ENCODE measurements around the gene USHBP1. TPM values are rescaled to one million over a fixed set of nuclear protein-coding genes. Genes with fewer than 3 reads are reported as not detected.

USHBP1 gene
- total RNA-seq, 1 donor from 2014 or later = 0.07 TPM

DNA sequence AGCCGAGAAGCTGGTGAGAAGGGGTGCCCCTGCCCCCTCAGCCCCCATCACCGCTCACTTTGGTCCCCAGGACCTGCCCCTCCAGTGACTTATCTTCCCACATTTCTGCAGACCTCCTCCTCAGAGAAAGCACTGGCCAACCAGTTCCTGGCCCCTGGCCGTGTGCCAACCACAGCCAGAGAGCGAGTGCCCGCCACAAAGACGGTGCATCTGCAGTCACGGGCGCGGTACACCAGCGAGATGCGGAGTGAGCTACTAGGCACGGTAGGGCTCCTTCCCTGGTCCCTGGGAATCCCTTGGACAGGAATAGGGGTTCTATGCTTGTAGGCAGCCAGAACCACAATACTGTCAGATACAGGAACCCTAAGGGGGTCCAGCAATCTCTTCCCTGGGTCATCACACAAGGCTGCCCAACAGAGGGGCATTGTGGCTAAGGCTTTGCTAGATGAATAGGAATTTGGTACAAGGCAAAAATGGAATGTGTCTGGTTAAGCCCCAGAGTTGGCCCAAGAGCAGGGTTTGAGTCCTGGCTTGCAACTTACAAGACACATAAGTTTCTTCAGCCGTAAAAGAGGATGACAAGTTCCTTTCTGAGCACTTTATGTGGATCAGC is 48.4 kb downstream of the USHBP1 start:
- peak overlapping the region; percentile 84 for H3K4me3 Mint-ChIP-seq (ENCODE audit: low read depth)
- H3K27me3 Mint-ChIP-seq (ENCODE audit: low read depth) = no peaks in the 10 kb centered on the region
- H3K9me3 Mint-ChIP-seq = no peaks in the 10 kb centered on the region
- H3K36me3 Mint-ChIP-seq (ENCODE audit: low read depth) = peaks cover 50% of the 10 kb centered on the region
- intact Hi-C loops (cut with micrococcal nuclease) = no loop called here
- DNase-seq (ENCODE audit: low spot score) = no peak
- peak overlapping the region; percentile 96 for H3K27ac Mint-ChIP-seq
- H3K4me1 Mint-ChIP-seq (ENCODE audit: low read depth) = peaks cover 5% of the 10 kb centered on the region

DNA sequence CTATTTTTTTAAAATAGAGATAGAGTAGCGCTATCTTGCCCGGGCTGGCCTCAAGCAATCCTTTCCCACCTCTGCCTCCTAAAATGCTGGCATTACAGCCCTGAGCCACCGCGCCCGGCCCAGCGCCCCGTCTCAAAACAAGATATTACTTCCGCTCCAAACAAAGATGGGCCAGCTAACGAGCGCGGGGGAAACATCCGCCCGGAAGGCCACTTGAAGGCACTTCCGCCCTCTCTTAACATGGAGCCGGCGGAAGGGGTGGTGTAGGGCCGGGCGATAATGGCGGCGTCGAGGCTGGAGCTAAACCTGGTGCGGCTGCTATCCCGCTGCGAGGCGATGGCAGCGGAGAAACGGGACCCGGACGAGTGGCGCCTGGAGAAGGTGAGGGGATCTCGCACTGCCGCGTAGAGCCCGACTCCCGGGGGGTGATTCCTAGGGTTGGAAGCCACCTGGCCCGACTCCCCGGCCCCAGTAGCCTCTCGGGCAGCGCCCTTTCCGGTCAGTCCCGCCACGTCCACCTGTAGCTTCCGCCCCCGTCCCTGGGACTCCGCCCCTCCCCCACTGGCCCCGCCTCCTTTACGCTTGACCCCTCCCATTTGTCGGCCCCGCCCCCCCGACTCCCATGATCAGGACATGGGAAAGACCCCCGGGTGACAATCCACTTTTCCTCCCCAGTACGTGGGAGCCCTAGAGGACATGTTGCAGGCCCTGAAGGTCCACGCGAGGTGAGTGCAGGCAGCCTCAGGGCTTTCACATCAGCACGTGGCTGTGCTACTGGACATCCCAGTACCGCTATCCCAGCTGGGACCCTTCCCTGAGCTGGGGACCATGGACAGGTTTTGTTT is 49.2 kb downstream of the USHBP1 start, which contains the start of gene USE1:
TSS of gene USE1 (plus strand) at position 231 of the 845 bp plus-strand sequence. CDS start at position 280, 49 bp downstream.
- Mint-ChIP-seq H3K27ac (peak within 1 kb of the TSS; percentile 96), H3K27me3 (ENCODE audit: low read depth) (no peaks in the 10 kb centered on the region), H3K4me3 (ENCODE audit: low read depth) (peak within 1 kb of the TSS; percentile 84), H3K36me3 (ENCODE audit: low read depth) (peaks cover 55% of the 10 kb centered on the region), H3K9me3 (no peaks in the 10 kb centered on the region), H3K4me1 (ENCODE audit: low read depth) (peaks cover 5% of the 10 kb centered on the region)
- intact Hi-C loops (cut with micrococcal nuclease) = loop anchor here (1.0 kb wide), 2 partner anchors 11 to 90 kb away; partner anchors contain the start of gene OCEL1
- peak; percentile 84 for DNase-seq (ENCODE audit: low spot score)

DNA sequence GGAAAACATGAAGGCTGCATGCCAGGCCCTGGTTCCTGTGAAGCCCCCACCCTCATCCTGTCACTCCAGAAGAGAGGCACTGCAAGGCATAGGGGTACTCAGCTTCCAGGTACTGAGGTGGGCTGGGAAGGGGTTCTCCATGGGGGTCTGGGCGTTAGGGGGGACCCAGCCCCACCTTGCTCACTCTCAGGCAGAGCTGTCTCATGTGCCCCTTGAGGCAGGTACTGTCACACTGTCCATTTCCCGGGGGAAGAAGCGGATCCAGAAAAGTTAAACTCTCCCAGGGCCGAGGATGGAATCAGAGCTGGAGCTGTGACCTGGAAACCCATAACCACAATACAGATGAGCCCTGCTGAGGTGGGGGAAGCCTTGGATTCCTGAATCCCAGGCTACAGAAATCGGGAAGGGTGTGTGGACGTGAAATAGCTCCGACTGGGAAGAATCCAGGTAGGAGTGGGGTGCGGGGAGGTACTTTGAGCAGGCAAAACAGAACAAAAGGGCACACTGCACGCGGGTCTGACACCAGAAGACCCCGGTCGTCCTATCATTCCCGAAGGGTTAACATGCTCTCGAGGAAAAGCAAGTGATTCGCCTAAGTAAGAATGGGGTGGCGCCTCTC is 49.9 kb downstream of the USHBP1 start:
- Mint-ChIP-seq H3K4me3 (ENCODE audit: low read depth) (peak overlapping the region; percentile 84), H3K4me1 (ENCODE audit: low read depth) (peaks cover 8% of the 10 kb centered on the region), H3K9me3 (no peaks in the 10 kb centered on the region), H3K36me3 (ENCODE audit: low read depth) (peaks cover 61% of the 10 kb centered on the region), H3K27me3 (ENCODE audit: low read depth) (no peaks in the 10 kb centered on the region), H3K27ac (peak overlapping the region; percentile 96)
- DNase-seq (ENCODE audit: low spot score) = no peak
- intact Hi-C loops (cut with micrococcal nuclease) = loop anchor here (1.0 kb wide), 2 partner anchors 12 to 89 kb away; partner anchors contain the start of gene OCEL1

DNA sequence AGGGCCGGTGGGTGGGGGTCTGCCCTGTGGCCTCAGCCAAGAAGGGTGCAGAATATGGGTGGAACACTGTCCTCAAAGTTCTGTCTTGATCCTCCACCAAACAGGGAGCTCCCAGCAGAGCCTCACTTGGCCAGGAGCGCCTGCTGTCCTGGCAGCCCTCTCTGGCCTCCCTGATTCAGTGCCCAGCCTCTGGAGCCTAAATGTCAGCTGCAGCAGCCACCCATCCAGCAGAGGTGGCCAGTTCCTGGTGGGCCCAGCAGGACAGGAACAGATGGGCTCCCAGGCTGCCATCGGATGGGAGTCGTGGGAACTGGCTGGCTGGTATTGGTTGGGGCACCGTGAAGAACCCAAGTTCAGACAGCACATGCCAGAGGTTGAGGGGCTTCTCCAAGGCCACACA is 51.2 kb downstream of the USHBP1 start:
- intact Hi-C loops (cut with micrococcal nuclease) = no loop called here
- no peak overlapping the region for H3K27ac Mint-ChIP-seq
- no peaks in the 10 kb centered on the region for H3K9me3 Mint-ChIP-seq
- peaks cover 15% of the 10 kb centered on the region for H3K4me1 Mint-ChIP-seq (ENCODE audit: low read depth)
- H3K4me3 Mint-ChIP-seq (ENCODE audit: low read depth) = no peak overlapping the region
- peaks cover 65% of the 10 kb centered on the region for H3K36me3 Mint-ChIP-seq (ENCODE audit: low read depth)
- H3K27me3 Mint-ChIP-seq (ENCODE audit: low read depth) = no peaks in the 10 kb centered on the region
- DNase-seq (ENCODE audit: low spot score) = no peak

DNA sequence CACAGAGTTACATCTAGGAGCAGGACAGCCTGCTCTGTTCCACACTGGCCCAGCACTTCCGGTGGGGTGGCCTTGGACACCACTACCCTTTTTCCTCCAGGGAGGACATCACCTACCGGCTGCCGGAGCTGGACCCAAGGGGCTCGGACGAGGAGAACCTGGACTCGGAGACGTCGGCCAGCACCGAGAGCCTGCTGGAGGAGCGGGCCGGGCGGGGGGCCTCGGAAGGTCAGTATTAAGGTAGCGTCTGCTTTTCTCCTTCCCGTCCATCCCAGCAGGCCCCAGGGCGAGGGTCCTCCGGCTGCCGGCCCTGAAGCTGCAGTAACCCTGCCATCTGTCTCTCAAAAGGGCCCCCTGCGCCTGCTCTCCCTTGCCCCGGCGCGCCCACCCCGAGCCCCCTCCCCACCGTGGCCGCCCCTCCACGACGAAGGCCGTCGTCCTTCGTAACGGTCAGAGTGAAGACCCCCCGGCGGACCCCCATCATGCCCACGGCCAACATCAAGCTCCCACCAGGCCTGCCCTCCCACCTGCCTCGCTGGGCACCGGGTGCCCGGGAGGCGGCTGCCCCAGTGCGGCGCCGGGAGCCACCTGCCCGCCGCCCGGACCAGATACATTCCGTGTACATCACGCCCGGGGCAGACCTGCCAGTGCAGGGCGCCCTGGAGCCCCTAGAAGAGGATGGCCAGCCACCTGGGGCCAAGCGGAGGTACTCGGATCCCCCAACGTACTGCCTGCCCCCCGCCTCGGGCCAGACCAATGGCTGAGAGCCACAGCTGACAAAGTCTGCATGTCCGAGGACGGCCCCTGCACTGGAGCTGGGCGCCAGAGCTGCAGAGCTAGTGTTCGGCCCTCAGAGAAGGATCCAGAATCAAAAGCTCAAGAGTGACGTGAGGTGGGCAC is 52.7 kb downstream of the USHBP1 start:
- intact Hi-C loops (cut with micrococcal nuclease) = no loop called here
- H3K9me3 Mint-ChIP-seq = no peaks in the 10 kb centered on the region
- peaks cover 56% of the 10 kb centered on the region for H3K36me3 Mint-ChIP-seq (ENCODE audit: low read depth)
- H3K27me3 Mint-ChIP-seq (ENCODE audit: low read depth) = no peaks in the 10 kb centered on the region
- DNase-seq (ENCODE audit: low spot score) = no peak
- H3K4me3 Mint-ChIP-seq (ENCODE audit: low read depth) = no peak overlapping the region
- peaks cover 15% of the 10 kb centered on the region for H3K4me1 Mint-ChIP-seq (ENCODE audit: low read depth)
- no peak overlapping the region for H3K27ac Mint-ChIP-seq

DNA sequence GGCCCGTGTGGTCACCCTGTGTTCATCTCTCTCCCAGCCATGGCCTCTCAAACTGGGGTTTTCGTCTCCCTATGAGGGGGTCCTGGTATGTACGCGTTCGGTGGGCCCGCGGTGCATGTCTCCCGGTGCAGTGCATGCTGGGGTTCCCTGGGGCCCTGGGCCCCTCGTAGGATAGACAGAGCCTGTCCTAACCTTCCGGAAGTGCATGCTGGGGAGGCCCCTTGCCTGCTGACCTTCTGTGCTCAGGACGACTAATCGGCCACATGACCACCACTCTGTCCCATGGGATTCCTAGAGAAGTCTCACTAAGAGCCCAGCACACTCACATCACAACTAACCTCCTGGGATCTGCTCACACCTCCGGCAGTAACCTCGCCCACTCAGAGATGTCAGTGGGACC is 54.2 kb downstream of the USHBP1 start:
- Mint-ChIP-seq H3K4me3 (ENCODE audit: low read depth) (no peak overlapping the region), H3K27me3 (ENCODE audit: low read depth) (no peaks in the 10 kb centered on the region), H3K27ac (no peak overlapping the region), H3K36me3 (ENCODE audit: low read depth) (peaks cover 52% of the 10 kb centered on the region), H3K4me1 (ENCODE audit: low read depth) (peaks cover 14% of the 10 kb centered on the region), H3K9me3 (no peaks in the 10 kb centered on the region)
- intact Hi-C loops (cut with micrococcal nuclease) = no loop called here
- DNase-seq (ENCODE audit: low spot score) = no peak

DNA sequence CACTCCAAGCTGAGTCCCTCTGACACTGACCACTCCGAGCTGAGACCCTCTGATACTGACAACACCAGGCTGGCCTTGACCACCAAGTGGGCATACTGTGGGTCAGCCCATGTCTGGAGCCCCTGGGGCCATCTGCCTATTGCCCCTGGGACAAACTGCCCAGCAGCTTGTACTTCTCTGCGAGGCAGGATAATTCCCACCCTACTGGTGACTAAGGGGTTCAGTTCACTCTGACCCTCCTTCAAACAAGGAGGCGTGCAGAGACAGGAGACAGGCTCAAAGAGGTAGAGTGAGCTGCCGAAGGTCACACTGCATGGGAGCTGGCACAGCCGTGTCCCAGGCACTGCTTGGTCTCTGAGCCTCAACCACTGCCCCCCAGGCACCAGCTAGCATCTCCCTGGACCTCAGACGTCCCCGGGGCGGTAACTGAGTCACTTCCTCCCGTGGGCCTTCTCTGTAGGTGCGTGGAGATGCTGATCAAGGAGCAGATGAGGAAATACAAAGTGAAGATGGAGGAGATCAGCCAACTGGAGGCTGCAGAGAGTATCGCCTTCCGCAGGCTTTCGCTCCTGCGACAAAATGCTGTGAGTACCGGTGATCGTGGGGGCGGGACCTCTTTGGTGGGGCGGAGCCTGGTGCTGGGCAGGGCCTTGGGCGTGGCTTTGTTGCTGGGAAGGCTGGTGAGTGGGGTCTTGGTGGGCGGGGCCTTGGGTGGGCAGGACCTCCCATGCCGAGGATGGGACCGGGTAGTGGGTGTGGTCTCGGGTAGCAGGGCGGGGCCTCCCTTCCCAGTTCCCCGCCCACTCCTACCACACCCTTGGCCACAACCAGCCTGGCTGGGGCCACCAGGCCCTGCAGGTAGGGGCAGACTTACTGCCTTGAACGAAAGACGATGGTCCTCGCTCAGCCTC is 55.2 kb downstream of the USHBP1 start:
- intact Hi-C loops (cut with micrococcal nuclease) = no loop called here
- no peaks in the 10 kb centered on the region for H3K9me3 Mint-ChIP-seq
- DNase-seq (ENCODE audit: low spot score) = peak; percentile 31
- peaks cover 11% of the 10 kb centered on the region for H3K4me1 Mint-ChIP-seq (ENCODE audit: low read depth)
- peaks cover 56% of the 10 kb centered on the region for H3K36me3 Mint-ChIP-seq (ENCODE audit: low read depth)
- H3K27ac Mint-ChIP-seq = peak overlapping the region; percentile 78
- H3K4me3 Mint-ChIP-seq (ENCODE audit: low read depth) = no peak overlapping the region
- no peaks in the 10 kb centered on the region for H3K27me3 Mint-ChIP-seq (ENCODE audit: low read depth)

DNA sequence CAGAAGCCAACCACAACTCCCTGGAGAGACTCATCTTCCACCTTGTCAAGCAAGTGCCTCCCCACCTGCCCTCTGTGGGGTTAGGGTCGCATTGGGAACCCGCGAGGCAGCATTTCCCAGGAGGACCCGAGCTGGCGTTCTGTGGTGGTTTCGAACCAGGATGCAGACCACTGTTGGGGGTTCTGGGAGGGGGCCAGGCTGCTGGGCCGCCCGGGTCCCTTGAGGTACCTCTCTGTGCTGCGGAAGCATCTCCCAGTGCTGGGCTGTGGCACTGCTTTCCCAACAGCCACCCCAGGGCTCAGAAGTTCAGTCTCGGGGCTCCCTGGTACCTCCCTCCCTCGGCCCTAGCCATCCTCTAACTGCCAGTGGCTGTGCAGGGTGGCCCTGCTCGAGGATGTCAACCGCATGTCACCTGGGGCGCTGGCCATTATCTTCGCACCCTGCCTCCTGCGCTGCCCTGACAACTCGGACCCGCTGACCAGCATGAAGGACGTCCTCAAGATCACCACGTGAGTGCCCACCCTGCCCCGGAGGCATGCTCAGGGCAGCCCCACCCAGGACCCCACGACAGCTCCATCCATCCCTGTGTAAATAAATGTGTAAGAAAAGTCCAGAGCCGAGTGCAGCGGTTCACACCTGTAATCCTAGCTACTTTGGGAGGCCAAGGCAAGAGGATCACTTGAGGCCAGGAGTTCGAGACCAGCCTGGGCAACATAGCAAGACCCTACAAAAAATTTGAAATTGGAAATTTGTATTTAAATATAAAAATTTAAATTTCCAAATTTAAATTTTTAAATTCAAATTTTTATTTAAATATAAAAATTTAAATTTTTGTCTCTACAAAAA is 57.6 kb downstream of the USHBP1 start:
- DNase-seq (ENCODE audit: low spot score) = no peak
- intact Hi-C loops (cut with micrococcal nuclease) = no loop called here
- H3K27ac Mint-ChIP-seq = no peak overlapping the region
- no peak overlapping the region for H3K4me3 Mint-ChIP-seq (ENCODE audit: low read depth)
- H3K36me3 Mint-ChIP-seq (ENCODE audit: low read depth) = peaks cover 66% of the 10 kb centered on the region
- no peaks in the 10 kb centered on the region for H3K27me3 Mint-ChIP-seq (ENCODE audit: low read depth)
- no peaks in the 10 kb centered on the region for H3K9me3 Mint-ChIP-seq
- H3K4me1 Mint-ChIP-seq (ENCODE audit: low read depth) = peaks cover 11% of the 10 kb centered on the region

DNA sequence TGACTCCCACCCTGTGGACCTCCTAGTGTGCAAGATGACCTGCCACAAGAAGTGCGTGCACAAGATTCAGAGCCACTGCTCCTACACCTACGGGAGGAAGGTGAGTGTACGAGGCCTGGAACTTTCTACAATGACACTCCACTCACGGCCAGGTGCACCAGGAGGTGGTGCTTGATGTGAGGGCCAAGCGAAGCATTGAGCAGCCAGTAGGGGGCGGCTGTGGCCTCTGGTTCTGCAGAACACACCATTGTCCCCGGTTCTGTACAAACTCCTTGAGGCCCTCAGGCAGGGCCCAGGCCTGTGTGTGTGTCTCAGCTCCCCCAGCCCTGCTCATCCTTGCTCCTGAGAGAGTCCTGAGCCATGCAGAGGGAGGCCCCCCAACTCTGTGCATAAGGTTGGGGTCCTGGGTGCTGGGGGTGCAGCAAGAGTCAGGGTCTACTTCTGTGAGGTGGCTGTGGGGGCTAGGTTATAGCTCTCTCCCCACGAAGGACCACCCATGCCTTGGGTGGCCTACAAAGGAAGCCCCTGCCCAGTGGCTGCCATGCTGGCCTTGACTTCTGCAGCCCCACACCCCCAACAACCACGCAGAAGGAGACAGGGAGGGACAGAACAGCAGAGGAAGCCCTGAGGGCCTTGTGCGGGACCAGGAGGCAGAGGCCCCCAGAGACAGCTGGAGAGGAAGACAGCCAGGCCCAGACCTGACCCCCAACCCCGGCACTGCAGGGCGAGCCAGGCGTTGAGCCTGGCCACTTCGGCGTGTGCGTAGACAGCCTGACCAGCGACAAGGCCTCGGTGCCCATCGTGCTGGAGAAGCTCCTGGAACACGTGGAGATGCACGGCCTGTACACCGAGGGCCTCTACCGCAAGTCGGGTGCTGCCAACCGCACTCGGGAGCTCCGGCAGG is 59.1 kb downstream of the USHBP1 start:
- intact Hi-C loops (cut with micrococcal nuclease) = no loop called here
- peak; percentile 40 for DNase-seq (ENCODE audit: low spot score)
- Mint-ChIP-seq H3K4me3 (ENCODE audit: low read depth) (no peak overlapping the region), H3K9me3 (no peaks in the 10 kb centered on the region), H3K27me3 (ENCODE audit: low read depth) (no peaks in the 10 kb centered on the region), H3K4me1 (ENCODE audit: low read depth) (peaks cover 11% of the 10 kb centered on the region), H3K36me3 (ENCODE audit: low read depth) (peaks cover 73% of the 10 kb centered on the region), H3K27ac (no peak overlapping the region)

DNA sequence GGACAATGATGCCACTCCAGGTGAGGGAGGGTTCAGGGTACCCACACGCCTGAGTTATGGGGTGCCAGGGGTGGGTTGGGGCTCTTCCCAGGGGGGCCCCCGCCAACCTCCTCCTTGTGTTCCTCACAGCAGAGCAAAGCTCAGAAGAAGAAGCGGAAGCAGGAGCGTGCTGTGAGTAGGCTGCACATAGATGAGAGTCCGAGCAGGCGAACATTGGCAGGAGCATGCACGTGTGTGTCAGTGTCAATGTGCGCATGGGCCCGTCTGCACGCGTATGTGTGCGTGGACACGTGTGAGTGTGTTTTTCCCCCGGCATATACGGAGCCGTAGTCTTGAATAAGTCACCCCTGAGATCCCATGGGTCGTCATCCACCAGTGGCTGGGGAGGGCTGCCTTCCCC is 61.8 kb downstream of the USHBP1 start:
- Mint-ChIP-seq H3K27me3 (ENCODE audit: low read depth) (no peaks in the 10 kb centered on the region), H3K4me3 (ENCODE audit: low read depth) (no peak overlapping the region)

More for the DNA sequence above, 61.8 kb downstream of the USHBP1 start:
- Mint-ChIP-seq H3K27ac (no peak overlapping the region), H3K9me3 (no peaks in the 10 kb centered on the region), H3K4me1 (ENCODE audit: low read depth) (no peaks in the 10 kb centered on the region), H3K36me3 (ENCODE audit: low read depth) (peaks cover 76% of the 10 kb centered on the region)
- intact Hi-C loops (cut with micrococcal nuclease) = no loop called here
- DNase-seq (ENCODE audit: low spot score) = no peak
